CD14-positive monocyte (primary cell): ENCODE measurements around the gene TUBA1B. TPM values are rescaled to one million over a fixed set of nuclear protein-coding genes. Genes with fewer than 3 reads are reported as not detected.

Experiments
- DNase-seq, 3 donors: peaks; one replicate each; pipeline ENCODE4 v3.0.0-alpha.2; 2011 to 2022
- H2AFZ ChIP-seq: 2 replicates; pipeline ENCODE4 v1.6.0; 2012; ENCODE audit warnings: mild to moderate bottlenecking, low read depth, low read length, inconsistent platforms; ENCODE audit not compliant: insufficient read depth, poor library complexity, severe bottlenecking
- H3K27ac ChIP-seq, 2 donors: 1 replicate in 1 of 2; 2 replicates in 1 of 2; pipeline ENCODE4 v1.5.1; 2012 to 2013; ENCODE audit warnings: low read length in 2 of 2, control low read depth in 1 of 2, inconsistent platforms in 1 of 2, low read depth in 1 of 2, mild to moderate bottlenecking in 1 of 2
- H3K27me3 ChIP-seq, 2 donors: one replicate each; pipeline versions ENCODE4 v1.6.0 to v1.6.1; 2011 to 2013; ENCODE audit warnings: low read length in 2 of 2; ENCODE audit not compliant: control insufficient read depth in 2 of 2, insufficient read depth in 2 of 2
- H3K36me3 ChIP-seq, 2 donors: replicated peaks in 1 of 2; 1 replicate in 1 of 2; 2 replicates in 1 of 2; pipeline versions ENCODE4 v1.5.1 to v1.6.1; 2012 to 2013; ENCODE audit warnings: low read length in 2 of 2, control low read depth in 1 of 2, inconsistent platforms in 1 of 2, mild to moderate bottlenecking in 1 of 2; ENCODE audit not compliant: insufficient read depth in 2 of 2, control insufficient read depth in 1 of 2
- H3K4me1 ChIP-seq, 2 donors: 1 replicate in 1 of 2; 2 replicates in 1 of 2; pipeline versions ENCODE4 v1.5.1 to v1.6.1; 2012 to 2013; ENCODE audit warnings: low read length in 2 of 2, control low read depth in 1 of 2, inconsistent platforms in 1 of 2, mild to moderate bottlenecking in 1 of 2, moderate library complexity in 1 of 2; ENCODE audit not compliant: insufficient read depth in 2 of 2, control insufficient read depth in 1 of 2
- H3K4me2 ChIP-seq: replicated peaks from 2 replicates; pipeline ENCODE3; 2012; ENCODE audit warnings: low read length, moderate library complexity, mild to moderate bottlenecking; ENCODE audit not compliant: poor library complexity, severe bottlenecking; ENCODE audit errors: extremely low read depth
- H3K4me3 ChIP-seq, 3 experiments: fragments of 200-600 bp in 1 of 3; sonication (generic) in 1 of 3; replicated peaks in 1 of 3; 1 replicate in 2 of 3; 2 replicates in 1 of 3; pipeline ENCODE4 v1.5.1; 2011 to 2013; ENCODE audit warnings: low read length in 3 of 3, mild to moderate bottlenecking in 3 of 3, control low read depth in 2 of 3, low read depth in 2 of 3, inconsistent platforms in 1 of 3, moderate library complexity in 1 of 3
- H3K79me2 ChIP-seq: 2 replicates; pipeline ENCODE4 v1.6.0; 2012; ENCODE audit warnings: mild to moderate bottlenecking, control low read depth, inconsistent platforms, low read length, moderate library complexity; ENCODE audit not compliant: insufficient read depth
- H3K9ac ChIP-seq: 2 replicates; pipeline ENCODE4 v1.6.0; 2017; ENCODE audit warnings: low read length, mild to moderate bottlenecking; ENCODE audit not compliant: insufficient read depth, poor library complexity, severe bottlenecking
- H3K9me3 ChIP-seq, 2 donors: replicated peaks in 1 of 2; 1 replicate in 1 of 2; 2 replicates in 1 of 2; pipeline versions ENCODE4 v1.5.1 to v1.6.1; 2012 to 2013; ENCODE audit warnings: low read length in 2 of 2, control low read depth in 1 of 2; ENCODE audit not compliant: control insufficient read depth in 1 of 2, insufficient read depth in 1 of 2
- H4K20me1 ChIP-seq: 2 replicates; pipeline ENCODE4 v1.6.0; 2012; ENCODE audit warnings: mild to moderate bottlenecking, low read length, control low read depth, moderate library complexity; ENCODE audit not compliant: insufficient read depth
- H3K27ac Mint-ChIP-seq, 7 donors: one replicate each; pipeline ENCODE4 v1.8.0; 2020; ENCODE audit warnings: mild to moderate bottlenecking in 7 of 7, mixed read lengths in 7 of 7, moderate library complexity in 6 of 7, inconsistent platforms in 2 of 7
- H3K27me3 Mint-ChIP-seq, 3 donors: one replicate each; pipeline ENCODE4 v1.8.0; 2021 to 2022; ENCODE audit warnings: low read depth in 3 of 3, mild to moderate bottlenecking in 3 of 3, mixed read lengths in 3 of 3, moderate library complexity in 3 of 3, inconsistent platforms in 1 of 3
- H3K36me3 Mint-ChIP-seq, 2 donors: one replicate each; pipeline ENCODE4 v1.8.0; 2020; ENCODE audit warnings: mixed read lengths in 2 of 2, inconsistent platforms in 1 of 2, mild to moderate bottlenecking in 1 of 2
- H3K4me1 Mint-ChIP-seq: one replicate; pipeline ENCODE4 v1.8.0; 2020; ENCODE audit warnings: mild to moderate bottlenecking, mixed read lengths
- H3K4me3 Mint-ChIP-seq, 2 donors: one replicate each; pipeline ENCODE4 v1.8.0; 2020; ENCODE audit warnings: mild to moderate bottlenecking in 2 of 2, mixed read lengths in 2 of 2, moderate library complexity in 1 of 2
- H3K9me3 Mint-ChIP-seq, 7 donors: one replicate each; pipeline ENCODE4 v1.8.0; 2020 to 2022; ENCODE audit warnings: mixed read lengths in 7 of 7, mild to moderate bottlenecking in 6 of 7, moderate library complexity in 6 of 7, inconsistent platforms in 2 of 7
- CTCF ChIP-seq: fragments of 200-600 bp; IDR thresholded peaks from one replicate; pipeline ENCODE4 v1.8.0; 2022; ENCODE audit warnings: antibody characterized with exemption, mild to moderate bottlenecking
- WGBS: methylation state at CpG from one replicate; pipeline ENCODE4 v1.1.5; 2013; ENCODE audit warnings: missing lambda C conversion rate; ENCODE audit not compliant: insufficient coverage; 5-methylcytosine and 5-hydroxymethylcytosine counted together
- intact Hi-C, 2 donors: fragments of 100-400 bp; cut with micrococcal nuclease; formaldehyde crosslinking; loops; one replicate each; pipeline versions ENCODE4 v1.15.0 to v1.15.1; 2023
- polyA plus RNA-seq, 3 donors: library from polyadenylated mRNA; depleted of rRNA in 1 of 3; unstranded in 2 of 3; stranded (reverse) in 1 of 3; fragments of 300-500 nt in 2 of 3; fragments of >200 nt in 1 of 3; fragmentation: Illumina TruSeq in 2 of 3; gene quantifications; 1 replicate in 2 of 3; 2 replicates in 1 of 3; pipeline ENCODE4 v1.2.3, GENCODE V29; 2012 to 2021

The TUBA1B gene
- polyA plus RNA-seq, 3 donors: 481 to 538 (median 528) TPM

DNA sequence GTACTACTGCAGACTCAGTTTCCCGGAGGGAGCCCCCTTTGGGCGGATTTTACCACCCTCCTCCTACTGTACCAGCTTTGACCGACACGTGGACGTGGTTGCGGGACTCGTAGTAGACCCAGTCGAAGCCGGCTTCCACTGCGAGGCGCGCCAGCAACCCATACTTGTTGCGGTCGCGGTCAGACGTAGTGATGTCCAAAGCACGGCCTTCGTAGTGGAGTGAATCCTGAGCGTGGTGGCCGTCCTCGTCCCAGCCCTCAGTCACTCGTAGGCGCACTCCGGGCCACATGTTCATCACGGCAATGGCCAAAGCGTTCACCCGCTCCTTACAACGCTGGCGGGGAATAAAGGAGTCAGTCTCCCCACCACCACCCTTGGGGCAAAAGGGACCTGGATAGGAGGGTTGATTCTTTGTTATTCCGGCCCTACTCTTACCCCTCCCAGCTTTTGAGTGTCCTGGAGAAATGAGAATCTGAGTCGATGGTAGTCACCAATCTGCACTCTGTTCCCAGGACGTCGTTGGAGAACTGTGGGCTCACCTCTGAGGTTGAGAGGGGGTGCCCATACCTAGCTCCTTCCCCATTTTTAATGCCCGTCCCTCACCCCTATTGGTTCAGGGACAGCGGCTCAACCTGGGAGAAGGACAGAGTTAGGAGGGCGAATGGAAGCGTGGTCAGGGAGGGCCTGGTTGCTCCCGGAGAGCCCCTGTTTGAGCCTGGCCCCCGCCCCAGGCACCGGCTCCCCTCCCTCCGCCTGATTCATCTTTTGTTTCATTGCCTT is 39.9 kb downstream of the TUBA1B start:
- intact Hi-C loops: no loop called here
- peaks cover 53% of the 10 kb centered on the region for H3K4me1 Mint-ChIP-seq
- peak overlapping the region in 1 of 2 donors; percentile 89 for H3K4me3 Mint-ChIP-seq
- peaks cover 76 to 89% of the 10 kb centered on the region in 2 donors for H3K27me3 ChIP-seq
- peaks cover 0 to 33% of the 10 kb centered on the region in 2 donors for H3K9me3 ChIP-seq
- peaks cover 44 to 57% of the 10 kb centered on the region in 2 donors for H3K4me1 ChIP-seq
- H3K36me3 ChIP-seq: peaks cover 0 to 9% of the 10 kb centered on the region in 2 donors
- DNase-seq: no peak
- H3K27me3 Mint-ChIP-seq: peaks cover 84 to 92% (median 87%) of the 10 kb centered on the region in 3 donors
- H2AFZ ChIP-seq: no peak overlapping the region
- peaks cover 0 to 31% (median 8%) of the 10 kb centered on the region in 7 donors for H3K9me3 Mint-ChIP-seq
- H4K20me1 ChIP-seq: peaks cover 10% of the 10 kb centered on the region
- peak overlapping the region; percentile 55 for H3K4me2 ChIP-seq
- H3K4me3 ChIP-seq: peak overlapping the region in 1 of 3 experiments; percentile 51
- H3K79me2 ChIP-seq: no peaks in the 10 kb centered on the region
- TF ChIP-seq CTCF: no peak
- H3K27ac ChIP-seq: no peak overlapping the region
- peaks cover 14 to 17% of the 10 kb centered on the region in 2 donors for H3K36me3 Mint-ChIP-seq
- no peak overlapping the region for H3K9ac ChIP-seq
- H3K27ac Mint-ChIP-seq: no peak overlapping the region
- WGBS: 13% methylated on average over 27 of the region's 41 CpGs

DNA sequence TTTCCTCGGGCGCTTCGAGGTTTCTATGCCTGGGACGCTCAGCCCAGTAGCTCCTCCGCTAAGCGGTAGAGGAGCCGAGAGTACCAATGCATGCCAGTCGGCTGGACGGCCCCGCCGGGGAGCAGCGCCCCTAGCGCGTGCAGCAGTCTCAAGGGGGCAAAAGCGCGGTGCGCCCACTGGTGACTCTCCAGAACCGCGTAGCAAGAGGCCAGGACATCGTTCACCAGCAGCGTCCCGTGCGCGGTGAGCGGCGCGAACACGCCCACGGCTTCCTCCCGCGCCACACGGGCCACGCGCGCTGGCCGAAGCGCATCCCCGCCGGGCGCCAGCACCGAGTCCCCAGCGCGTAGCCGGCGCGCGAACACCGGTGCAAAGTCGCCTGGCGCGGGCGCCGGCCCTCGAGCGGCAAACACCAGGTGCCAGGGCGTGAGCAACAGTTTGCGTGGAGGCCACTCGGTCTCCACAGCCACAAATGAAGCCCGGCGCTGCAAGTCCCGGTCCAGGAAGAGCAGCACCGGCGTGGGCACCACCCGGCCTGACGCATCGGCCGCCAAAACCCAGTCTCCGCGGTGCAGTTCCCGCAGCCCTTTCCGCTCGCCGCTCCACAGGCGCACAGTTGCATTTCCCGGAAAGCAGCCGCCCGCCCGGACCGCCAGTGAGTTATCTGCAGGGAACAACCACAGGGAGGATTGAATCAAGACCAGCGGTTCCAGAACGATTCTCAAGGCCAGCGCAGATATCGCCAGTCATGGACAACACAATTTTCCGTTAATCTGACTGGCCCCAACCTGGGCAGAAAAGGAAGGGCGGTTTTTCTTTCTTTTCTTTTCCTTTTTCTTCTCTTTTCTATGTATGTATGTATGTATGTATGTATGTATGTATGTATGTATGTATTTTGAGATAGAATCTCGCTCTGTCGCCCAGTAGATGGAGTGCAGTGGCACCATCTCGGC is 41.1 kb downstream of the TUBA1B start:
- Mint-ChIP-seq H3K27ac (no peak overlapping the region), H3K4me1 (peaks cover 53% of the 10 kb centered on the region), H3K36me3 (peaks cover 2 to 7% of the 10 kb centered on the region in 2 donors), H3K4me3 (peak overlapping the region; percentile 72 to 89), H3K9me3 (peaks cover 0 to 28% (median 8%) of the 10 kb centered on the region in 7 donors), H3K27me3 (peaks cover 77 to 89% (median 78%) of the 10 kb centered on the region in 3 donors)
- Histone ChIP-seq H3K9me3 (peaks cover 0 to 33% of the 10 kb centered on the region in 2 donors), H3K36me3 (no peaks in the 10 kb centered on the region), H3K4me3 (peak overlapping the region in 1 of 3 experiments; percentile 69), H3K9ac (no peak overlapping the region), H4K20me1 (peaks cover 5% of the 10 kb centered on the region), H3K4me2 (peak overlapping the region; percentile 66), H3K79me2 (no peaks in the 10 kb centered on the region), H3K27ac (no peak overlapping the region), H3K27me3 (peaks cover 68 to 80% of the 10 kb centered on the region in 2 donors), H3K4me1 (peaks cover 44 to 57% of the 10 kb centered on the region in 2 donors), H2AFZ (peak overlapping the region; percentile 62)
- under 1% methylated on average over 84 of the region's 88 CpGs for WGBS
- no peak for TF ChIP-seq CTCF
- peak in 2 of 3 donors; percentile 17 to 32 for DNase-seq
- intact Hi-C loops: loop anchor here (2.0 to 5.0 kb wide), 2 partner anchors 145 to 147 kb away; no protein-coding TSS in a partner anchor
